CD4-positive, alpha-beta memory T cell (primary cell): ENCODE results near the gene WDR45. TPM values are rescaled to one million over a fixed set of nuclear protein-coding genes. Genes with fewer than 3 reads are reported as not detected.

Source experiments
- CTCF ChIA-PET: fragments of 350-600 bp; sonication (Branson Sonifier 250); formaldehyde crosslinking; loops from one replicate; lab custom pipeline; 2021; ENCODE audit warnings: inconsistent platforms; ENCODE audit not compliant: partially characterized antibody; lab: Charles Lee
- POLR2A ChIA-PET: fragments of 350-600 bp; sonication (Branson Sonifier 250); formaldehyde crosslinking; loops from one replicate; lab custom pipeline; 2021; ENCODE audit not compliant: partially characterized antibody; lab: Charles Lee
- DNase-seq, 5 donors: peaks; one replicate each; pipeline versions ENCODE4 v3.0.0 to v3.0.0-alpha.2; 2020 to 2022; ENCODE audit warnings: mixed read lengths in 1 of 5
- H3K27ac ChIP-seq: one replicate; pipeline ENCODE4 v1.7.0; 2013; ENCODE audit warnings: low read depth, low read length
- H3K27me3 ChIP-seq: 2 replicates; pipeline ENCODE4 v1.7.0; 2013; ENCODE audit warnings: mild to moderate bottlenecking, low read length, moderate library complexity; ENCODE audit not compliant: insufficient read depth
- H3K36me3 ChIP-seq: 2 replicates; pipeline ENCODE4 v1.7.0; 2013; ENCODE audit warnings: mild to moderate bottlenecking, low read length, moderate library complexity; ENCODE audit not compliant: insufficient read depth
- H3K4me1 ChIP-seq: 2 replicates; pipeline ENCODE4 v1.7.0; 2013; ENCODE audit warnings: mild to moderate bottlenecking, low read length, moderate library complexity; ENCODE audit not compliant: insufficient read depth
- H3K4me3 ChIP-seq, 2 donors: one replicate each; pipeline ENCODE4 v1.7.0; 2013; ENCODE audit warnings: low read length in 2 of 2, mild to moderate bottlenecking in 1 of 2
- H3K9me3 ChIP-seq, 2 donors: one replicate each; pipeline ENCODE4 v1.7.0; 2013; ENCODE audit warnings: low read length in 2 of 2, control low read depth in 1 of 2; ENCODE audit not compliant: control insufficient read depth in 1 of 2
- H3K27ac Mint-ChIP-seq, 7 donors: one replicate each; pipeline ENCODE4 v1.8.0; 2020 to 2021; ENCODE audit warnings: mixed read lengths in 7 of 7, mild to moderate bottlenecking in 6 of 7, inconsistent platforms in 3 of 7, moderate library complexity in 3 of 7
- H3K27me3 Mint-ChIP-seq, 2 donors: one replicate each; pipeline ENCODE4 v1.8.0; 2020 to 2021; ENCODE audit warnings: mixed read lengths in 2 of 2
- H3K36me3 Mint-ChIP-seq, 2 donors: one replicate each; pipeline ENCODE4 v1.8.0; 2020 to 2021; ENCODE audit warnings: mixed read lengths in 2 of 2, inconsistent platforms in 1 of 2, mild to moderate bottlenecking in 1 of 2
- H3K4me1 Mint-ChIP-seq, 4 donors: one replicate each; pipeline ENCODE4 v1.8.0; 2020 to 2021; ENCODE audit warnings: mixed read lengths in 4 of 4, mild to moderate bottlenecking in 1 of 4
- H3K4me3 Mint-ChIP-seq, 8 donors: one replicate each; pipeline ENCODE4 v1.8.0; 2020 to 2021; ENCODE audit warnings: mixed read lengths in 8 of 8, mild to moderate bottlenecking in 7 of 8, moderate library complexity in 6 of 8, inconsistent platforms in 3 of 8
- H3K9me3 Mint-ChIP-seq, 8 donors: one replicate each; pipeline ENCODE4 v1.8.0; 2020 to 2021; ENCODE audit warnings: mixed read lengths in 8 of 8, mild to moderate bottlenecking in 5 of 8, inconsistent platforms in 3 of 8, moderate library complexity in 1 of 8
- intact Hi-C: fragments of 100-400 bp; cut with micrococcal nuclease; formaldehyde crosslinking; loops from one replicate; pipeline ENCODE4 v1.15.1; 2023
- polyA plus RNA-seq, 2 donors: library from polyadenylated mRNA; unstranded; fragments of 300-500 nt; fragmentation: Illumina TruSeq; gene quantifications; one replicate each; pipeline ENCODE4 v1.2.3, GENCODE V29; 2021
- total RNA-seq, 2 experiments: library from RNA; stranded (reverse); gene quantifications; one replicate each; pipeline ENCODE4 v1.2.3, GENCODE V29; 2021

The WDR45 gene
- total and polyA plus RNA-seq, 4 experiments from 2014 or later: 43.2 to 126 (median 79.6) TPM

DNA sequence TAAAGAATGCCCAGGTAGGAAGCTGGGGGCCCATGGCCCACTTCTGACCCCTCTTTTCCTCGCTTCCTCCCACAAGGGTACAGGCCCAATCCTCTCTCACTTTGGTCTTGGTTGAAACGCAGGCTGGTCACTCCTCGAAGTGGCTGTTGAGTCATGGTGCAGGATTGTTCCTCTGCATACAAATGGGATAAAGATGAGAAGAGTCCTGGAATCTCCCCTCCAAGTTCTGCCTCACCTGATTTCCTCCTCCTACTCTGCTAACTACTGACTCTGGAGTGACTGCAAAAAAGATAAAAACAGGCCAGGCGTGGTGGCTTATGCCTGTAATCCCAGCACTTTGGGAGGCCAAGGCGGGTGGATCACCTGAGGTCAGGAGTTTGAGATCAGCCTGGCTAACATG lies 1.7 kb downstream of the WDR45 start:
- Mint-ChIP-seq H3K4me1 (peaks cover 9 to 28% (median 18%) of the 10 kb centered on the region in 4 donors), H3K9me3 (peaks cover 0 to 4% (median 0%) of the 10 kb centered on the region in 8 donors), H3K4me3 (no peak overlapping the region), H3K36me3 (peaks cover 0 to 26% of the 10 kb centered on the region in 2 donors), H3K27me3 (no peaks in the 10 kb centered on the region), H3K27ac (peak overlapping the region in 2 of 7 donors; percentile 83 to 97)
- no peaks in the 10 kb centered on the region for H3K36me3 ChIP-seq
- ChIA-PET POLR2A (no interaction called here), CTCF (no interaction called here)
- no peak overlapping the region for H3K4me3 ChIP-seq
- no peaks in the 10 kb centered on the region for H3K9me3 ChIP-seq
- no peak overlapping the region for H3K27ac ChIP-seq
- intact Hi-C loops: loop anchor here (10.0 kb wide), 2 partner anchors 87 to 187 kb away; partner anchors contain the start of genes FOXP3, MAGIX and PPP1R3F
- DNase-seq: no peak
- peaks cover 19% of the 10 kb centered on the region for H3K4me1 ChIP-seq
- no peaks in the 10 kb centered on the region for H3K27me3 ChIP-seq

- H3K4me1 Mint-ChIP-seq: peaks cover 12 to 35% (median 22%) of the 10 kb centered on the region in 4 donors
- Histone ChIP-seq H3K4me3 (no peak overlapping the region), H3K27me3 (no peaks in the 10 kb centered on the region), H3K9me3 (no peaks in the 10 kb centered on the region), H3K27ac (no peak overlapping the region), H3K4me1 (peaks cover 26% of the 10 kb centered on the region), H3K36me3 (no peaks in the 10 kb centered on the region)
- CTCF ChIA-PET: no interaction called here
- H3K9me3 Mint-ChIP-seq: peaks cover 0 to 4% (median 0%) of the 10 kb centered on the region in 8 donors
- no peak for DNase-seq
- H3K27me3 Mint-ChIP-seq: no peaks in the 10 kb centered on the region
- no peak overlapping the region for H3K4me3 Mint-ChIP-seq
- peak overlapping the region in 4 of 7 donors; percentile 9 to 85 (median 62) for H3K27ac Mint-ChIP-seq
- POLR2A ChIA-PET: no interaction called here
- peaks cover 5 to 26% of the 10 kb centered on the region in 2 donors for H3K36me3 Mint-ChIP-seq
- intact Hi-C loops: loop anchor here (2.0 to 10.0 kb wide), 3 partner anchors 25 to 189 kb away; partner anchors contain the start of genes FOXP3, MAGIX and PPP1R3F
Observed at GRCh38 chrX:49075347-49075746, 4.3 kb downstream of the WDR45 start.

- Histone ChIP-seq H3K36me3 (no peaks in the 10 kb centered on the region), H3K4me3 (peak within 1 kb of the TSS; percentile 36 to 60), H3K27ac (peak within 1 kb of the TSS; percentile 77), H3K27me3 (no peaks in the 10 kb centered on the region), H3K4me1 (peaks cover 20% of the 10 kb centered on the region), H3K9me3 (no peaks in the 10 kb centered on the region)
- CTCF ChIA-PET: no interaction called here
- Mint-ChIP-seq H3K9me3 (peaks cover 0 to 4% (median 0%) of the 10 kb centered on the region in 8 donors), H3K4me3 (peak within 1 kb of the TSS; percentile 75 to 86 (median 84)), H3K4me1 (peaks cover 5 to 28% (median 17%) of the 10 kb centered on the region in 4 donors), H3K27ac (peak within 1 kb of the TSS; percentile 83 to 93 (median 88)), H3K27me3 (no peaks in the 10 kb centered on the region), H3K36me3 (peaks cover 5 to 20% of the 10 kb centered on the region in 2 donors)
- POLR2A ChIA-PET: interaction anchor here (0.7 to 1.3 kb wide), 3 partner anchors 31 to 158 kb away, joined by 3 to 10 read pairs (median 5); partner anchors contain the start of gene TFE3
- DNase-seq: peak; percentile 85 to 93 (median 89)
- intact Hi-C loops: loop anchor here (1.0 to 10.0 kb wide), 6 partner anchors 27 to 191 kb away; partner anchors contain the start of genes FOXP3, GPKOW, GRIPAP1 and MAGIX
Observed at GRCh38 chrX:49073601-49074575, 5.8 kb downstream of the WDR45 start, which contains the start of gene PRAF2. PRAF2 (minus strand) TSS chrX:49074002; CDS start chrX:49073987, 15 bp downstream.

GRCh38 chrX:49072712-49073095 lies 7.0 kb downstream of the WDR45 start:
- H3K27me3 Mint-ChIP-seq: no peaks in the 10 kb centered on the region
- no peak for DNase-seq
- H3K9me3 Mint-ChIP-seq: no peaks in the 10 kb centered on the region
- intact Hi-C loops: loop anchor here (10.0 kb wide), 2 partner anchors 92 to 192 kb away; partner anchors contain the start of genes FOXP3, MAGIX and PPP1R3F
- Histone ChIP-seq H3K27me3 (no peaks in the 10 kb centered on the region), H3K4me3 (no peak overlapping the region), H3K4me1 (peaks cover 18% of the 10 kb centered on the region), H3K36me3 (no peaks in the 10 kb centered on the region), H3K27ac (no peak overlapping the region), H3K9me3 (no peaks in the 10 kb centered on the region)
- peak overlapping the region in 6 of 7 donors; percentile 29 to 88 (median 82) for H3K27ac Mint-ChIP-seq
- CTCF ChIA-PET: no interaction called here
- H3K4me3 Mint-ChIP-seq: peak overlapping the region; percentile 75 to 86 (median 84)
- POLR2A ChIA-PET: interaction anchor here (0.6 kb wide), 1 partner anchor 116 kb away, joined by 3 read pairs; no protein-coding TSS in a partner anchor
- H3K4me1 Mint-ChIP-seq: peaks cover 5 to 22% (median 13%) of the 10 kb centered on the region in 4 donors
- peaks cover 5 to 14% of the 10 kb centered on the region in 2 donors for H3K36me3 Mint-ChIP-seq

- Histone ChIP-seq H3K36me3 (no peaks in the 10 kb centered on the region), H3K27me3 (no peaks in the 10 kb centered on the region), H3K4me3 (no peak overlapping the region), H3K4me1 (peaks cover 18% of the 10 kb centered on the region), H3K27ac (no peak overlapping the region), H3K9me3 (no peaks in the 10 kb centered on the region)
- ChIA-PET CTCF (no interaction called here), POLR2A (interaction anchor here (0.6 kb wide), 1 partner anchor 115 kb away, joined by 3 read pairs; no protein-coding TSS in a partner anchor)
- Mint-ChIP-seq H3K27ac (peak overlapping the region in 3 of 7 donors; percentile 42 to 75 (median 45)), H3K4me1 (peaks cover 5 to 22% (median 13%) of the 10 kb centered on the region in 4 donors), H3K36me3 (peaks cover 5 to 11% of the 10 kb centered on the region in 2 donors), H3K27me3 (no peaks in the 10 kb centered on the region), H3K9me3 (no peaks in the 10 kb centered on the region), H3K4me3 (peak overlapping the region in 3 of 8 donors; percentile 26 to 57 (median 35))
- intact Hi-C loops: loop anchor here (10.0 kb wide), 2 partner anchors 93 to 193 kb away; partner anchors contain the start of genes FOXP3, MAGIX and PPP1R3F
- DNase-seq: no peak
Observed at GRCh38 chrX:49071877-49072711, 7.6 kb downstream of the WDR45 start.

- H3K27me3 Mint-ChIP-seq: no peaks in the 10 kb centered on the region
- H3K4me3 Mint-ChIP-seq: no peak overlapping the region
- DNase-seq: no peak
- Histone ChIP-seq H3K27me3 (no peaks in the 10 kb centered on the region), H3K4me1 (peaks cover 18% of the 10 kb centered on the region), H3K36me3 (no peaks in the 10 kb centered on the region), H3K4me3 (no peak overlapping the region), H3K27ac (no peak overlapping the region), H3K9me3 (no peaks in the 10 kb centered on the region)
- ChIA-PET CTCF (no interaction called here), POLR2A (no interaction called here)
- intact Hi-C loops: loop anchor here (10.0 kb wide), 2 partner anchors 94 to 194 kb away; partner anchors contain the start of genes FOXP3, MAGIX and PPP1R3F
- no peaks in the 10 kb centered on the region for H3K9me3 Mint-ChIP-seq
- peaks cover 5 to 11% of the 10 kb centered on the region in 2 donors for H3K36me3 Mint-ChIP-seq
- H3K4me1 Mint-ChIP-seq: peaks cover 5 to 22% (median 13%) of the 10 kb centered on the region in 4 donors
- peak overlapping the region in 3 of 7 donors; percentile 32 to 91 (median 69) for H3K27ac Mint-ChIP-seq
Observed at GRCh38 chrX:49070988-49071387, 8.7 kb downstream of the WDR45 start.
